Neutrophil (primary cell): Measurements from ENCODE around the gene DDX59.

Experiments used
- H3K27ac ChIP-seq: fragments of 200-600 bp; sonication (generic); 2 replicates; pipeline ENCODE4 v1.5.1; 2016; ENCODE audit warnings: mild to moderate bottlenecking, moderate library complexity
- H3K27me3 ChIP-seq: fragments of 200-600 bp; sonication (generic); 2 replicates; pipeline ENCODE4 v1.6.0; 2016; ENCODE audit warnings: mild to moderate bottlenecking
- H3K36me3 ChIP-seq: fragments of 200-600 bp; sonication (generic); 2 replicates; pipeline ENCODE4 v1.5.1; 2017
- H3K4me1 ChIP-seq, 2 experiments: fragments of 200-600 bp in 1 of 2; sonication (generic) in 1 of 2; 1 replicate in 1 of 2; 2 replicates in 1 of 2; pipeline versions ENCODE4 v1.5.1 to v1.6.1; 2013 to 2016; ENCODE audit warnings: low read depth in 1 of 2, low read length in 1 of 2, mild to moderate bottlenecking in 1 of 2, moderate library complexity in 1 of 2; ENCODE audit not compliant: control insufficient read depth in 1 of 2, insufficient read depth in 1 of 2
- H3K4me3 ChIP-seq, 2 experiments: fragments of 200-600 bp in 1 of 2; sonication (generic) in 1 of 2; 1 replicate in 1 of 2; 2 replicates in 1 of 2; pipeline ENCODE4 v1.5.1; 2013 to 2016; ENCODE audit warnings: low read depth in 1 of 2, low read length in 1 of 2, mild to moderate bottlenecking in 1 of 2, moderate library complexity in 1 of 2
- H3K9me3 ChIP-seq: fragments of 200-600 bp; sonication (generic); 2 replicates; pipeline ENCODE4 v1.5.1; 2016
- CTCF ChIP-seq: fragments of 200-600 bp; sonication (generic); IDR thresholded peaks from 2 replicates; pipeline ENCODE4 v1.5.1; 2016; ENCODE audit warnings: antibody characterized with exemption

Gene DDX59

GRCh38 chr1:200676829-200677228, 7.1 kb upstream of the DDX59 start:
- H3K36me3 ChIP-seq = no peaks in the 10 kb centered on the region
- no peak overlapping the region for H3K4me3 ChIP-seq
- H3K9me3 ChIP-seq = no peaks in the 10 kb centered on the region
- no peaks in the 10 kb centered on the region for H3K27me3 ChIP-seq
- no peaks in the 10 kb centered on the region for H3K4me1 ChIP-seq
- no peak for TF ChIP-seq CTCF
- H3K27ac ChIP-seq = no peak overlapping the region

GRCh38 chr1:200675588-200675852, 5.8 kb upstream of the DDX59 start:
- no peak for TF ChIP-seq CTCF
- H3K27ac ChIP-seq = no peak overlapping the region
- no peaks in the 10 kb centered on the region for H3K9me3 ChIP-seq

GRCh38 chr1:200674838-200675587, 5.3 kb upstream of the DDX59 start:
- H3K27me3 ChIP-seq = no peaks in the 10 kb centered on the region
- no peaks in the 10 kb centered on the region for H3K9me3 ChIP-seq
- peaks cover 7 to 9% of the 10 kb centered on the region in 2 experiments for H3K4me1 ChIP-seq
- H3K36me3 ChIP-seq = no peaks in the 10 kb centered on the region
- H3K4me3 ChIP-seq = no peak overlapping the region
- TF ChIP-seq CTCF = no peak
- H3K27ac ChIP-seq = no peak overlapping the region

More at GRCh38 chr1:200675588-200675852, 5.8 kb upstream of the DDX59 start:
- Histone ChIP-seq H3K27me3 (no peaks in the 10 kb centered on the region), H3K4me3 (no peak overlapping the region), H3K36me3 (no peaks in the 10 kb centered on the region), H3K4me1 (peaks cover 2 to 4% of the 10 kb centered on the region in 2 experiments)

- TF ChIP-seq CTCF = no peak
- Histone ChIP-seq H3K27ac (no peak overlapping the region), H3K4me1 (peaks cover 8 to 12% of the 10 kb centered on the region in 2 experiments), H3K4me3 (no peak overlapping the region), H3K36me3 (no peaks in the 10 kb centered on the region), H3K27me3 (no peaks in the 10 kb centered on the region), H3K9me3 (no peaks in the 10 kb centered on the region)
Measured at GRCh38 chr1:200673952-200674823, 4.5 kb upstream of the DDX59 start.

GRCh38 chr1:200671235-200671786, 1.6 kb upstream of the DDX59 start:
- H3K9me3 ChIP-seq = no peaks in the 10 kb centered on the region
- no peak for TF ChIP-seq CTCF
- H3K4me1 ChIP-seq = peaks cover 16 to 18% of the 10 kb centered on the region in 2 experiments
- H3K27ac ChIP-seq = no peak overlapping the region
- no peaks in the 10 kb centered on the region for H3K27me3 ChIP-seq
- H3K4me3 ChIP-seq = no peak overlapping the region
- H3K36me3 ChIP-seq = peaks cover 3% of the 10 kb centered on the region
